Hypothalamus (tissue), 51 donors: ENCODE results near the gene BMP8A.

Experiments
- DNase-seq, 51 donors: peaks; one replicate each; lab custom pipeline; 2025; lab: John Stamatoyannopoulos, UW

Gene BMP8A

DNA sequence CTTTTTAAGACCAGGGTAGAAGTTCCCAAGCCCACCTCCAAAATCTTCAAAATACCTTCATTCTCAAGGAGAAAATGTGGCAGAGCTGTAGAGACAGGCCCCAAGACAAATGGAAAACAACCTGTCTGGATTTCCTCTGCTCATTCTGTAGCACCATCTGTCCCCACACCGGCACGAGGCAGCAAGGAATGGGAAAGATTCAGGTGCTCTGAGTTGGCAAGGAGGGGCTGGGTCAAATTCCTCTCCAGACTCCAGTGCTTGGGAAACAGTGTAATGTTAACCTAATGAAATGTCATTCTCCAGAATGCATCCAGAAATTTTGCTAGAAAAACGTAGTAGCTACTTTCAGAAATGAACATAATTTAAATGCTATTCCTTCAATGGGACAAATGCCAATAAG lies 75.9 kb downstream of the BMP8A start:
- no peak for DNase-seq

DNA sequence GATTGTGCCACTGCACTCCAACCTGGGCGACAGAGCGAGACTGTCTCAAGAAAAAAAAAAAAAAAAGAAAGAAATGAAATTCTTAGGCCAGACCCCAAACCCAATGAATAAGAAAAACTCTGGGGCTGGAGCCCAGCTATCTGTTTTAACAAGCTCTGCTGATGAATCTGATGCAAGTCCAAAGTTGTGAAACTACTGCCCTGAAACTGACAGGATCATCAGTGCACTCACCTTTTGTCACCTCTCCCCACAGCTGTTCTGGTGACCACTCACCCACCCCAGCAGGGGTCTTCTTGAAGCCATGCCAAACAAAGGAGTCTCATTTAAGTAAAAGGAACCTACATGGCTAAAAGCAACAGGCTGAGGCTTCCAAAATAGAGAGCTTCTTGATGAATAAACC lies 76.8 kb downstream of the BMP8A start:
- no peak for DNase-seq

- no peak for DNase-seq
These were observed 77.6 kb downstream of the BMP8A start for GRCh38 chr1:39569034-39569433.

GRCh38 chr1:39570477-39571177 lies 79.2 kb downstream of the BMP8A start:
- no peak for DNase-seq

DNA sequence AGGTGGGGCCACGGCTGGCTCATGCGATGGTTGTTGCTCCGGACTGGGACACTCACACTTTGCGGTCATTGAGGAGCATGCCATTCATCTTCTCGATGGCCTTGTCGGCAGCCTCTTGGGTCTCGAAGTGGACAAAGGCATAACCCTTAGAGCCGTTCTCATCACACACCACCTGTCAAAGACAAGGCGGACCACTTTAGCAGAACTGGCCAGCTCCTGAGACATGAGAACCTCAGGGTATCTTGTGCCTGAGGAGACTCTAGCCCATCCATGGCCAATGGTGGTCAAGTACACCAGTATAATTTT lies 79.7 kb downstream of the BMP8A start:
- no peak for DNase-seq

GRCh38 chr1:39572379-39573096 lies 81.1 kb downstream of the BMP8A start:
- DNase-seq, result no peak

DNA sequence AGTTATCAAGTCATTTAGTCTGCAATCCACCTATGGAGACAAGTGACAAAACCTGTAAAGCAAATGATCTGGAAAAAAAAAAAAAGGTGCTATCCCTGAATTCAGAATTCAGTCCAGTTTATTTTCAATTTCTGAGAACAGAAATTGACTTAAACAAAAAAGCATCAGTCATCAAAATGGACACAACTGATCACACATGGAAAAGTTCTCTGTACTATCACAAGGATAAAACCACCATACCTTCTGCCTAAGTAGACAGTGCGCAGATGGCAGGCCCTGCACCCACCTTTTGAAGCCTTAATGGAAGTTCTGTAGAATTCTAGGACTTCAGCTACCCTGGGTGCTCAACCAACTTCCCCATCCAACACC lies 81.6 kb downstream of the BMP8A start:
- DNase-seq, result no peak

- DNase-seq, result peak in 1 of 51 donors; percentile 3
These were observed 82.5 kb downstream of the BMP8A start for GRCh38 chr1:39573736-39574624.

DNA sequence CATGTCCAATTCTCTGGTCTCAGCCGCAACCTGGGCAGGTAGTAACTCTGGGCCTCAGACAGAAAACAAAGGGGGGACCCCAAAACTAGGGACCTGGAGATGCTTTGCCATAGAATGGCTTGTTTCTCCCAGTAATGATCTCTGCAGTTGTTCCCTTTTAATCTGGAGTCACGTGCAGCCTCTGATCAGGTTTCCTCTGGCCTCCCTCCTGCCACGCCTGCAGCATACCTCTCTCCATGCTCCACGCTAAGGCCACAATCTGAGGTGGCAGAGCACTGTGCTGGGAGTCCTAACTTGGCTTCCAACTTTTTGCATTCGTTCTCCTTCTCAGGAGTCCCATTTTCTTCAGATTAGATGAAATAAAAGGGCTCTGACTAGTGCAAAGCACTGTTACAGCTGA lies 83.2 kb downstream of the BMP8A start:
- DNase-seq, result peak in 1 of 51 donors; percentile 14
